ENCODE data around the gene FALEC. TPM values are rescaled to one million over a fixed set of nuclear protein-coding genes. Genes with fewer than 3 reads are reported as not detected.

Gene FALEC
- total RNA-seq, 4 donors from 2014 or later, result not detected

DNA sequence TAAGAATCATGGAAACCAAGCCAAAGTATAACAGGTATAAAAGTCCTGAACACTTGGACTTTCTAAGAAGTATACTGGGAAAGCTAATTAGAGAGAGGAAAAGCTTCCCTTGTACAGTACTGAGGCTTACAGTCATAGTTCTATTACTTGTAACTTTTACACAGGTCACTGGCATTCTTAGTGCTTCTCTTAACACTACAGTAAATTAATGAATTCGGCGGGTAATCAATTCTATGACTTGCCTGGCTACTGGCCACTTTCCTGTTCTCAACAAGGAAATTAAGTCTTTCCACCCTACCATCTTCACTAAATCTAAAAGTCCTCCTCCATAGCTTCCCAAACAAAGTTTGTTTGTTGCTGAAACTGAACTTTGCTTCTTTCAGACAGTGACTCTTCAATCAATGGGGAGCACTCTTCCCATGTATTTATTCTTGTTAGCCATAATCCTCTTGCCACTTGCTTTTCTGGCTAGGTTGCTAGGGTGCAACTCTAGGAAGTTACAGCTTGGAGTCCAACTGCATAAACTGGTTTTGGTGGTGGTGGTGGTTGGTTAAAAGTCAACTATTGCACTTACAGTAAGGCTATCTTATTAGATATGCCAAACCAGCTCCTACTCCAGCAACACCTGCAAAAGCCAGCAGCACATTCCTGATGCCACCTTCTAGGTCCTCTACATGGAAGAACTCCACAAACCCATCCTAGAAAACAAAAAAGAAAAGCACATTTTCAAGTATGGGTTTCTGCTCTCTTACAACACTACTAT, 61.4 kb downstream of the FALEC start:
- peaks cover 0 to 56% of the 10 kb centered on the region in 2 donors for H3K36me3 ChIP-seq
- TF ChIP-seq EP300 (IDR thresholded peaks at IDR 0.05) (no peak), POLR2A (IDR thresholded peaks at IDR 0.05) (no peak), CTCF (IDR thresholded peaks at IDR 0.05) (no peak), POLR2AphosphoS5 (IDR thresholded peaks at IDR 0.05) (peak; percentile 20)
- no peaks in the 10 kb centered on the region for H3K9me3 ChIP-seq
- H3K4me1 ChIP-seq, result peaks cover 10 to 48% (median 28%) of the 10 kb centered on the region in 3 donors
- H3K27me3 ChIP-seq, result no peaks in the 10 kb centered on the region
- H3K27ac ChIP-seq, result peak overlapping the region; percentile 87 to 100 (median 100)
- 0 to 3% methylated on average over 2 of the region's 2 CpGs for WGBS, 2 donors (ENCODE audit: low coverage in 1 of 2)
- ATAC-seq, result no peak
- H3K4me3 ChIP-seq, result peak overlapping the region; percentile 85 to 97

DNA sequence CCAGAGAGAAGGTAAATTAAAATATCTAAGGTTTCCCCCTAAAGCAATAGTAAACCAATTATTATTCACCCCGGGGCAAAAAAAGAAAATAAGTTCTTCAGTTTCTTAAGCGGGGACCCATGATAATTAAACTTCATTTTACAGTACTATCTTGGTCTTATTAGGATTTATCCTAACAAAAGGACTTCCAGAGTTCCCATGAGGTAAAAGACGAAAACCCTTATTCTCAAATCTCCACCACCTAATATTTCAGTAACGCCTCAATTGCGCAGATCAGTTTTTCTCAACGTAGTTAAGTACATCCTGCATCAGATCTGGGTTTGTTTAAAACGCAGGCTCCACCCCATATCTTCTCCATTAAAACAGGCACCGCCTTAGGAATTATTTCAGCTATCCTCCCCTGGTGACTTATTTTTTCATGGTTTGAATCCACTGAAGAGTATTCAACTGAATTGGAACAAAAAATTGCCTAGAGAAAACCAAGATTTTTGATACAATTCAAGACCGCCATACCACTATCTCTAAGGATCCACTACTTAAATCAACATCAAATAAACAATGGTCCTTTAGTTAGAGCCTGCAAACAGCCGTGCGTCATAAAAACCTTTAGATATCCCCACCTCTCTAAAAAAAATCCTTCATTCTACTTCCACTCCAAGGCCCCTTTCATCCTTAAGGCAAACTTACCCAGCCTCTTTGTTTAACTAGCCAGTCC, 62.2 kb downstream of the FALEC start:
- TF ChIP-seq POLR2A (IDR thresholded peaks at IDR 0.05) (no peak), POLR2AphosphoS5 (IDR thresholded peaks at IDR 0.05) (peak; percentile 45)
- H3K36me3 ChIP-seq, result peaks cover 0 to 48% of the 10 kb centered on the region in 2 donors
- no peaks in the 10 kb centered on the region for H3K27me3 ChIP-seq
- H3K4me1 ChIP-seq, result peaks cover 5 to 41% (median 23%) of the 10 kb centered on the region in 3 donors
- no peaks in the 10 kb centered on the region for H3K9me3 ChIP-seq
- ATAC-seq, result no peak
- H3K27ac ChIP-seq, result peak overlapping the region; percentile 87 to 100 (median 100)
- WGBS, 2 donors (ENCODE audit: low coverage in 1 of 2), result 0 to 1% methylated on average over 11 of the region's 11 CpGs
- H3K4me3 ChIP-seq, result peak overlapping the region; percentile 85 to 97

- ATAC-seq, result peak; percentile 14
- Histone ChIP-seq H3K27ac (peak overlapping the region; percentile 87 to 100 (median 100)), H3K4me3 (peak overlapping the region; percentile 85 to 97), H3K36me3 (peaks cover 0 to 41% of the 10 kb centered on the region in 2 donors), H3K4me1 (peaks cover 0 to 33% (median 15%) of the 10 kb centered on the region in 3 donors), H3K9me3 (no peaks in the 10 kb centered on the region), H3K27me3 (no peaks in the 10 kb centered on the region)
- 0% methylated on average over 21 to 26 of the region's 50 CpGs for WGBS, 2 donors (ENCODE audit: low coverage in 1 of 2)
- TF ChIP-seq EP300 (IDR thresholded peaks at IDR 0.05), result no peak
- peak; percentile 95 for TF ChIP-seq POLR2AphosphoS5 (IDR thresholded peaks at IDR 0.05)
- peak; percentile 39 to 42 for TF ChIP-seq POLR2A (IDR thresholded peaks at IDR 0.05)
These were observed 62.9 kb downstream of the FALEC start for GRCh38 chr1:150578272-150579109.

DNA sequence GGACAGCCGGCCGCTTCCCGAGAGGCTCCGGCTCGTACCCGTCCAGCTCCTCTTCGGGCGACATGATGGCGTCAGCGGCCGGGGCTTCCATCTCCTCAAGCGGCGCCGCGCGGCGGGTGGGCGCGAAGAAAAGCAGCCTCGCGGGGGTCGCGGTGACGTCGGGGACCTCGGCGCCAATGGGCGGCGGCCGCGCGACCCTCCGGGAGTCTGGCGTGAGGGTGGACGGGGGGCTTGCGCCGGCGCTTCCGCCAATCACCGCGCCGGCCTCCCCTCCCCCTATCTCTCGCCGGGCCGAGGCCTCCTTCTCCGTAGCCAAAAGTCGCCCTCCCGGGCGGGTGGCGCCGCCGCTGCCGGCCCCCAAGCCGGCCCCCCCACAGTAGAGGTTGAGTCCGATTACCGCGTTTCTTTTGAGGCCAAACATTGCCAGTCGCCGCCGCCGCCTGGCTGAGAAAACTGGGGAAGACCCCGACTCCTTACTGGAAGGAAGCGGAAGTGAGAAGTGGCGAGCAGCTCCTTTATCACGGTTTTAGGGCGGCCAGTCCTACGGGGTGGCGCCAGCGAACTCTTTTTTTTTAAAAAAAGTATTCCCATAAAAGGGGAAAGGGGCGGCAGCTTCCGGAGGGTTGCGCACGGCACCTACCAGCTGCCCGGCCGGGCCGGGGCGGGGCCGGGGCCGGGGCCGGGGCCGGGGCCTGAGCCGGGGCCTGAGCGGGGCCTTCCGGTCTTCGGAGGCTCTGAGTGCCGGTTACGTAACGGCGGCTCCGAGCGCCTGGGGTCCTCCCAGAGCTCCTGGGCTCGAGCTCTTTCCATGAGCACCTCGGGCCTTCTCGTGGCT, 63.8 kb downstream of the FALEC start, which contains the start of gene MCL1:
Gene MCL1 (minus strand): TSS at position 501 of the 835 bp plus-strand sequence. CDS start 80 bp downstream, at position 421.
- H3K27me3 ChIP-seq, result no peaks in the 10 kb centered on the region
- ATAC-seq, result peak; percentile 93
- TF ChIP-seq POLR2AphosphoS5 (IDR thresholded peaks at IDR 0.05) (peak; percentile 100), POLR2A (IDR thresholded peaks at IDR 0.05) (peak; percentile 98 to 99), CTCF (IDR thresholded peaks at IDR 0.05) (peak in 3 of 4 experiments; percentile 9 to 36 (median 32)), EP300 (IDR thresholded peaks at IDR 0.05) (peak; percentile 19)
- peak within 1 kb of the TSS; percentile 85 to 97 for H3K4me3 ChIP-seq
- peaks cover 0 to 32% of the 10 kb centered on the region in 2 donors for H3K36me3 ChIP-seq
- peaks cover 0 to 25% (median 9%) of the 10 kb centered on the region in 3 donors for H3K4me1 ChIP-seq
- WGBS, 2 donors (ENCODE audit: low coverage in 1 of 2), result 0% methylated on average over 4 of the region's 94 CpGs
- H3K27ac ChIP-seq, result peak within 1 kb of the TSS; percentile 94 to 100 (median 100)
- no peaks in the 10 kb centered on the region for H3K9me3 ChIP-seq
